ENCODE measurements around the gene GNG11. TPM values are rescaled to one million over a fixed set of nuclear protein-coding genes. Genes with fewer than 3 reads are reported as not detected.

The GNG11 gene
- total and polyA plus RNA-seq, 10 of the 15 experiments (the other 5 are each of a cell fraction or from before 2014, with no cell fraction given), result 0.15 to 2.4 (median 0.84) TPM

DNA sequence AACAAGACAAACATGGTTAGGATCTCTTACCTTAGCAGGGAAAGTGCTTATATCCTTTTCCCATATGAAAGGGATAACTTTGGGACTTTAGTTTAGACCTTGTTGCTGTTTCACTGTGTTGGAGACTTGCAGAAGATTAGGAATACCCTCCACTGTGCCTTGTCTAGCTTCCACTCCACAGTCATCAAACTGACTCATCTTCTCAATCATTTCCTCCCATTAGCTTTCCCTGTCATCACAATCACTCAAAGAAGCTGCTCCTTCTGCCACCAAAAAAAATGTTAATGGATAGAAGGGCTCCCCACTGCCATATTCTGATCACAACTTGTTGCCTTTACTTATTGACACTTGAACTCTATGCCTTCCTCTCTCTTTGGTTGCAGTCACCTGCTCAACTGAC, 16.8 kb downstream of the GNG11 start (continued):
- TF ChIP-seq, protein P1, sequence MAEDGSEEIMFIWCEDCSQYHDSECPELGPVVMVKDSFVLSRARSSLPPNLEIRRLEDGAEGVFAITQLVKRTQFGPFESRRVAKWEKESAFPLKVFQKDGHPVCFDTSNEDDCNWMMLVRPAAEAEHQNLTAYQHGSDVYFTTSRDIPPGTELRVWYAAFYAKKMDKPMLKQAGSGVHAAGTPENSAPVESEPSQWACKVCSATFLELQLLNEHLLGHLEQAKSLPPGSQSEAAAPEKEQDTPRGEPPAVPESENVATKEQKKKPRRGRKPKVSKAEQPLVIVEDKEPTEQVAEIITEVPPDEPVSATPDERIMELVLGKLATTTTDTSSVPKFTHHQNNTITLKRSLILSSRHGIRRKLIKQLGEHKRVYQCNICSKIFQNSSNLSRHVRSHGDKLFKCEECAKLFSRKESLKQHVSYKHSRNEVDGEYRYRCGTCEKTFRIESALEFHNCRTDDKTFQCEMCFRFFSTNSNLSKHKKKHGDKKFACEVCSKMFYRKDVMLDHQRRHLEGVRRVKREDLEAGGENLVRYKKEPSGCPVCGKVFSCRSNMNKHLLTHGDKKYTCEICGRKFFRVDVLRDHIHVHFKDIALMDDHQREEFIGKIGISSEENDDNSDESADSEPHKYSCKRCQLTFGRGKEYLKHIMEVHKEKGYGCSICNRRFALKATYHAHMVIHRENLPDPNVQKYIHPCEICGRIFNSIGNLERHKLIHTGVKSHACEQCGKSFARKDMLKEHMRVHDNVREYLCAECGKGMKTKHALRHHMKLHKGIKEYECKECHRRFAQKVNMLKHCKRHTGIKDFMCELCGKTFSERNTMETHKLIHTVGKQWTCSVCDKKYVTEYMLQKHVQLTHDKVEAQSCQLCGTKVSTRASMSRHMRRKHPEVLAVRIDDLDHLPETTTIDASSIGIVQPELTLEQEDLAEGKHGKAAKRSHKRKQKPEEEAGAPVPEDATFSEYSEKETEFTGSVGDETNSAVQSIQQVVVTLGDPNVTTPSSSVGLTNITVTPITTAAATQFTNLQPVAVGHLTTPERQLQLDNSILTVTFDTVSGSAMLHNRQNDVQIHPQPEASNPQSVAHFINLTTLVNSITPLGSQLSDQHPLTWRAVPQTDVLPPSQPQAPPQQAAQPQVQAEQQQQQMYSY (CRISPR knock-in tag; IDR thresholded peaks at IDR 0.05), result no peak
- TF ChIP-seq, protein P2, sequence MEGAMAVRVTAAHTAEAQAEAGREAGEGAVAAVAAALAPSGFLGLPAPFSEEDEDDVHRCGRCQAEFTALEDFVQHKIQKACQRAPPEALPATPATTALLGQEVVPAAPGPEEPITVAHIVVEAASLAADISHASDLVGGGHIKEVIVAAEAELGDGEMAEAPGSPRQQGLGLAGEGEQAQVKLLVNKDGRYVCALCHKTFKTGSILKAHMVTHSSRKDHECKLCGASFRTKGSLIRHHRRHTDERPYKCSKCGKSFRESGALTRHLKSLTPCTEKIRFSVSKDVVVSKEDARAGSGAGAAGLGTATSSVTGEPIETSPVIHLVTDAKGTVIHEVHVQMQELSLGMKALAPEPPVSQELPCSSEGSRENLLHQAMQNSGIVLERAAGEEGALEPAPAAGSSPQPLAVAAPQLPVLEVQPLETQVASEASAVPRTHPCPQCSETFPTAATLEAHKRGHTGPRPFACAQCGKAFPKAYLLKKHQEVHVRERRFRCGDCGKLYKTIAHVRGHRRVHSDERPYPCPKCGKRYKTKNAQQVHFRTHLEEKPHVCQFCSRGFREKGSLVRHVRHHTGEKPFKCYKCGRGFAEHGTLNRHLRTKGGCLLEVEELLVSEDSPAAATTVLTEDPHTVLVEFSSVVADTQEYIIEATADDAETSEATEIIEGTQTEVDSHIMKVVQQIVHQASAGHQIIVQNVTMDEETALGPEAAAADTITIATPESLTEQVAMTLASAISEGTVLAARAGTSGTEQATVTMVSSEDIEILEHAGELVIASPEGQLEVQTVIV (IDR thresholded peaks at IDR 0.05; ENCODE audit: borderline replicate concordance, partially characterized antibody), result no peak
- TF ChIP-seq WRNIP1 (IDR thresholded peaks at IDR 0.05; ENCODE audit: borderline replicate concordance, low read depth, low read length) (no peak), KAT2A (conservative IDR thresholded peaks at IDR 0.05; ENCODE audit: control insufficient read depth, low read depth, low read length) (no peak), NRF1 (conservative IDR thresholded peaks at IDR 0.05; ENCODE audit: low read depth, low read length) (no peak), KDM1A (IDR thresholded peaks at IDR 0.05; ENCODE audit: borderline replicate concordance) (no peak), TCF12 (IDR thresholded peaks at IDR 0.05; ENCODE audit: low read depth, low read length) (no peak), ZNF24 (IDR thresholded peaks at IDR 0.05) (no peak)
- TF ChIP-seq, protein P3, sequence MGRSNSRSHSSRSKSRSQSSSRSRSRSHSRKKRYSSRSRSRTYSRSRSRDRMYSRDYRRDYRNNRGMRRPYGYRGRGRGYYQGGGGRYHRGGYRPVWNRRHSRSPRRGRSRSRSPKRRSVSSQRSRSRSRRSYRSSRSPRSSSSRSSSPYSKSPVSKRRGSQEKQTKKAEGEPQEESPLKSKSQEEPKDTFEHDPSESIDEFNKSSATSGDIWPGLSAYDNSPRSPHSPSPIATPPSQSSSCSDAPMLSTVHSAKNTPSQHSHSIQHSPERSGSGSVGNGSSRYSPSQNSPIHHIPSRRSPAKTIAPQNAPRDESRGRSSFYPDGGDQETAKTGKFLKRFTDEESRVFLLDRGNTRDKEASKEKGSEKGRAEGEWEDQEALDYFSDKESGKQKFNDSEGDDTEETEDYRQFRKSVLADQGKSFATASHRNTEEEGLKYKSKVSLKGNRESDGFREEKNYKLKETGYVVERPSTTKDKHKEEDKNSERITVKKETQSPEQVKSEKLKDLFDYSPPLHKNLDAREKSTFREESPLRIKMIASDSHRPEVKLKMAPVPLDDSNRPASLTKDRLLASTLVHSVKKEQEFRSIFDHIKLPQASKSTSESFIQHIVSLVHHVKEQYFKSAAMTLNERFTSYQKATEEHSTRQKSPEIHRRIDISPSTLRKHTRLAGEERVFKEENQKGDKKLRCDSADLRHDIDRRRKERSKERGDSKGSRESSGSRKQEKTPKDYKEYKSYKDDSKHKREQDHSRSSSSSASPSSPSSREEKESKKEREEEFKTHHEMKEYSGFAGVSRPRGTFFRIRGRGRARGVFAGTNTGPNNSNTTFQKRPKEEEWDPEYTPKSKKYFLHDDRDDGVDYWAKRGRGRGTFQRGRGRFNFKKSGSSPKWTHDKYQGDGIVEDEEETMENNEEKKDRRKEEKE (IDR thresholded peaks at IDR 0.05), result no peak
- TF ChIP-seq, protein P4, sequence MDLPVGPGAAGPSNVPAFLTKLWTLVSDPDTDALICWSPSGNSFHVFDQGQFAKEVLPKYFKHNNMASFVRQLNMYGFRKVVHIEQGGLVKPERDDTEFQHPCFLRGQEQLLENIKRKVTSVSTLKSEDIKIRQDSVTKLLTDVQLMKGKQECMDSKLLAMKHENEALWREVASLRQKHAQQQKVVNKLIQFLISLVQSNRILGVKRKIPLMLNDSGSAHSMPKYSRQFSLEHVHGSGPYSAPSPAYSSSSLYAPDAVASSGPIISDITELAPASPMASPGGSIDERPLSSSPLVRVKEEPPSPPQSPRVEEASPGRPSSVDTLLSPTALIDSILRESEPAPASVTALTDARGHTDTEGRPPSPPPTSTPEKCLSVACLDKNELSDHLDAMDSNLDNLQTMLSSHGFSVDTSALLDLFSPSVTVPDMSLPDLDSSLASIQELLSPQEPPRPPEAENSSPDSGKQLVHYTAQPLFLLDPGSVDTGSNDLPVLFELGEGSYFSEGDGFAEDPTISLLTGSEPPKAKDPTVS (IDR thresholded peaks at IDR 0.05; ENCODE audit: low read depth, low read length), result no peak
- TF ChIP-seq, protein P5, sequence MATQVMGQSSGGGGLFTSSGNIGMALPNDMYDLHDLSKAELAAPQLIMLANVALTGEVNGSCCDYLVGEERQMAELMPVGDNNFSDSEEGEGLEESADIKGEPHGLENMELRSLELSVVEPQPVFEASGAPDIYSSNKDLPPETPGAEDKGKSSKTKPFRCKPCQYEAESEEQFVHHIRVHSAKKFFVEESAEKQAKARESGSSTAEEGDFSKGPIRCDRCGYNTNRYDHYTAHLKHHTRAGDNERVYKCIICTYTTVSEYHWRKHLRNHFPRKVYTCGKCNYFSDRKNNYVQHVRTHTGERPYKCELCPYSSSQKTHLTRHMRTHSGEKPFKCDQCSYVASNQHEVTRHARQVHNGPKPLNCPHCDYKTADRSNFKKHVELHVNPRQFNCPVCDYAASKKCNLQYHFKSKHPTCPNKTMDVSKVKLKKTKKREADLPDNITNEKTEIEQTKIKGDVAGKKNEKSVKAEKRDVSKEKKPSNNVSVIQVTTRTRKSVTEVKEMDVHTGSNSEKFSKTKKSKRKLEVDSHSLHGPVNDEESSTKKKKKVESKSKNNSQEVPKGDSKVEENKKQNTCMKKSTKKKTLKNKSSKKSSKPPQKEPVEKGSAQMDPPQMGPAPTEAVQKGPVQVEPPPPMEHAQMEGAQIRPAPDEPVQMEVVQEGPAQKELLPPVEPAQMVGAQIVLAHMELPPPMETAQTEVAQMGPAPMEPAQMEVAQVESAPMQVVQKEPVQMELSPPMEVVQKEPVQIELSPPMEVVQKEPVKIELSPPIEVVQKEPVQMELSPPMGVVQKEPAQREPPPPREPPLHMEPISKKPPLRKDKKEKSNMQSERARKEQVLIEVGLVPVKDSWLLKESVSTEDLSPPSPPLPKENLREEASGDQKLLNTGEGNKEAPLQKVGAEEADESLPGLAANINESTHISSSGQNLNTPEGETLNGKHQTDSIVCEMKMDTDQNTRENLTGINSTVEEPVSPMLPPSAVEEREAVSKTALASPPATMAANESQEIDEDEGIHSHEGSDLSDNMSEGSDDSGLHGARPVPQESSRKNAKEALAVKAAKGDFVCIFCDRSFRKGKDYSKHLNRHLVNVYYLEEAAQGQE (IDR thresholded peaks at IDR 0.05; ENCODE audit: low read depth, low read length), result no peak

Data from GM12878 (cell line).